C4-2B (cell line): ENCODE measurements around the gene TRAFD1.

ENCODE experiments used
- CTCF ChIP-seq: fragments of 450-650 bp; conservative IDR thresholded peaks from 2 replicates; pipeline ENCODE4 v1.5.1; 2017; ENCODE audit warnings: mild to moderate bottlenecking
- ZFX ChIP-seq: fragments of 450-650 bp; IDR thresholded peaks from 2 replicates; pipeline ENCODE4 v1.6.1; 2017

GRCh38 chr12:112196196-112196875, 71.0 kb downstream of the TRAFD1 start:
- no peak for TF ChIP-seq CTCF
- no peak for TF ChIP-seq ZFX
